ENCODE data around the gene GOPC. TPM values are rescaled to one million over a fixed set of nuclear protein-coding genes. Genes with fewer than 3 reads are reported as not detected.
"Not testable (repeated sequence)": the region's sequence is repeated elsewhere in the genome, so short reads cannot be mapped to it uniquely, and the experiment has no call there.

Gene GOPC
- total RNA-seq, 2 donors from 2014 or later, result 19.0 to 21.6 TPM

- Mint-ChIP-seq H3K36me3 (no peaks in the 10 kb centered on the region), H3K9me3 (no peaks in the 10 kb centered on the region), H3K4me1 (ENCODE audit: low read depth in 2 of 2) (peaks cover 0 to 2% of the 10 kb centered on the region in 2 donors), H3K27me3 (no peaks in the 10 kb centered on the region), H3K27ac (no peak overlapping the region), H3K4me3 (no peak overlapping the region)
- DNase-seq (ENCODE audit: low spot score) (no peak), ATAC-seq (no peak)
Measured at GRCh38 chr6:117531809-117532725, 70.2 kb downstream of the GOPC start.

DNA sequence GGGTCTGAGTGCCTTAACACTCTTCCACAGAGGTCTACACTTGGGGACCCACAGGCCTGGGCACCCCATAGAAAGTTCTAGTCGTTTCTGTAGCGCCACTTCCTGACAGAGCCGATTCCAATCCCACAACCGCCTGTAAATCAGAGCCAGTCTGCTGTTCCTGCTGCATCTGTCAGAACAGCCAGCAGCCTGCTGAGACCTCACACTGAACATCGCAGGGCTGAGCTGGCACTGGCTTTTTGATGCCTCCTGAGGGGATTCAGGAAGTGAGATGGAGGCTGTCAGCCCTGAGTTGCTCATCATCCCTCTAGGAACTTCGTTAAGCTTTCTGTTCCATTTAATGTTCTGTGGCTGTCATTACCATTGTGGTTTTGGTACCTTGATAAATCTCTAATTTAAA is 71.0 kb downstream of the GOPC start:
- DNase-seq (ENCODE audit: low spot score) (no peak), ATAC-seq (no peak)
- Mint-ChIP-seq H3K4me3 (no peak overlapping the region), H3K27me3 (no peaks in the 10 kb centered on the region), H3K27ac (no peak overlapping the region), H3K9me3 (no peaks in the 10 kb centered on the region), H3K4me1 (ENCODE audit: low read depth in 2 of 2) (peaks cover 0 to 2% of the 10 kb centered on the region in 2 donors), H3K36me3 (no peaks in the 10 kb centered on the region)

- no peaks in the 10 kb centered on the region for H3K9me3 Mint-ChIP-seq
- DNase-seq (ENCODE audit: low spot score) (no peak), ATAC-seq (no peak)
- H3K27me3 Mint-ChIP-seq, result no peaks in the 10 kb centered on the region
- no peaks in the 10 kb centered on the region for H3K36me3 Mint-ChIP-seq
- no peak overlapping the region for H3K4me3 Mint-ChIP-seq
- H3K27ac Mint-ChIP-seq, result no peak overlapping the region
- peaks cover 0 to 2% of the 10 kb centered on the region in 2 donors for H3K4me1 Mint-ChIP-seq (ENCODE audit: low read depth in 2 of 2)
Measured at GRCh38 chr6:117530467-117531242, 71.7 kb downstream of the GOPC start.

- no peaks in the 10 kb centered on the region for H3K27me3 Mint-ChIP-seq
- H3K9me3 Mint-ChIP-seq, result no peaks in the 10 kb centered on the region
- no peaks in the 10 kb centered on the region for H3K4me1 Mint-ChIP-seq (ENCODE audit: low read depth in 2 of 2)
- DNase-seq (ENCODE audit: low spot score) (no peak), ATAC-seq (no peak)
- H3K4me3 Mint-ChIP-seq, result no peak overlapping the region
- H3K27ac Mint-ChIP-seq, result no peak overlapping the region
- H3K36me3 Mint-ChIP-seq, result no peaks in the 10 kb centered on the region
Measured at GRCh38 chr6:117525607-117526006, 76.7 kb downstream of the GOPC start.

- DNase-seq (ENCODE audit: low spot score), result no peak
- Mint-ChIP-seq H3K9me3 (no peaks in the 10 kb centered on the region), H3K27ac (no peak overlapping the region), H3K27me3 (no peaks in the 10 kb centered on the region), H3K4me3 (no peak overlapping the region), H3K36me3 (no peaks in the 10 kb centered on the region), H3K4me1 (ENCODE audit: low read depth in 2 of 2) (peaks cover 0 to 9% of the 10 kb centered on the region in 2 donors)
- no peak for ATAC-seq
Measured at GRCh38 chr6:117521791-117522502, 80.4 kb downstream of the GOPC start.

DNA sequence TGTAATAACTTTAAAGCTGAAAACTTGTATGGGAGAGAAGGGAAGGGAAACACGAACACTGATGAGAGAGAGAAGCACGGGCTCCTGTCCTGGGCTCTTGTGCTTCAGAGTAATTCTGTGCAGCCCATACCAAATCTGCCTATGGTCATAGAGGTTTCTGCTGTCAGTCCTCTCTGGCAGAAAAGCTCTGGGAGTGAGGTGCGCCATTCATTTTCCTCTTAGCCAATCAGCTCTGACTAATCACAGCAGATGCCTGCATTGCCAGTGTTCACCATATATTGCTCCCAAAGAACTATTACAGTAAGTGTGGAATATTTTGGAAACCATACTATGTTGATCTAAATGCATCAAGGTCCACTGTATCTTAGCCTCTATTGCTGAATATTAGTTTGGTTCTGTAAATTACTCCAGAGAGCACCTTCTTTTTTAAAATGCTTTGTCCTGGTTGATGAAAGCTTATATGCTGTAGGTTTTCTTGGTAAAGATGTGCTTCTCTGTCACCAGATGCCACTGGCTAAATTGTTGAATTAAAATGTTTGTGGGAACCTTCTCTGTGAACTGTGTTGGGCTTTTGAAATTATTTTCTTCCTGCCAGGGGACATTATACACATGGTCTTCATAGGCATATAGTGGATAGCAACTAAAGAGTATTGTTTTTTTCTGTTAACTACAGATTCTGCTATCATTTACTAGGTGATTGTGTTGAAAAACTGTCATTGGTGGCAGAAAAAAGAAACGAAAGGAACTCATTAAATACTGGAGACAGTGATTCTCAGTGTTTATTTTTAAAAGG is 81.5 kb downstream of the GOPC start:
- no peak overlapping the region for H3K4me3 Mint-ChIP-seq
- no peak overlapping the region for H3K27ac Mint-ChIP-seq
- ATAC-seq (no peak), DNase-seq (ENCODE audit: low spot score) (no peak)
- H3K9me3 Mint-ChIP-seq, result no peaks in the 10 kb centered on the region
- no peaks in the 10 kb centered on the region for H3K36me3 Mint-ChIP-seq
- peaks cover 0 to 12% of the 10 kb centered on the region in 2 donors for H3K4me1 Mint-ChIP-seq (ENCODE audit: low read depth in 2 of 2)
- no peaks in the 10 kb centered on the region for H3K27me3 Mint-ChIP-seq

- Mint-ChIP-seq H3K4me1 (ENCODE audit: low read depth in 2 of 2) (peaks cover 0 to 12% of the 10 kb centered on the region in 2 donors), H3K4me3 (no peak overlapping the region), H3K27ac (no peak overlapping the region), H3K9me3 (no peaks in the 10 kb centered on the region), H3K36me3 (no peaks in the 10 kb centered on the region), H3K27me3 (no peaks in the 10 kb centered on the region)
- ATAC-seq, result no peak
- no peak for DNase-seq (ENCODE audit: low spot score)
Measured at GRCh38 chr6:117518870-117519269, 83.4 kb downstream of the GOPC start.

- not testable (repeated sequence) for H3K27ac Mint-ChIP-seq; H3K27me3 Mint-ChIP-seq; H3K4me3 Mint-ChIP-seq; ATAC-seq; H3K9me3 Mint-ChIP-seq; DNase-seq (ENCODE audit: low spot score); H3K36me3 Mint-ChIP-seq
- peaks cover 0 to 12% of the 10 kb centered on the region in 2 donors for H3K4me1 Mint-ChIP-seq (ENCODE audit: low read depth in 2 of 2)
Measured at GRCh38 chr6:117517995-117518394, 84.3 kb downstream of the GOPC start.

GRCh38 chr6:117515326-117515725 is 87.0 kb downstream of the GOPC start:
- Mint-ChIP-seq H3K4me3 (no peak overlapping the region), H3K27me3 (no peaks in the 10 kb centered on the region), H3K4me1 (ENCODE audit: low read depth in 2 of 2) (peaks cover 0 to 12% of the 10 kb centered on the region in 2 donors), H3K9me3 (no peaks in the 10 kb centered on the region), H3K27ac (no peak overlapping the region), H3K36me3 (no peaks in the 10 kb centered on the region)
- DNase-seq (ENCODE audit: low spot score) (no peak), ATAC-seq (no peak)

DNA sequence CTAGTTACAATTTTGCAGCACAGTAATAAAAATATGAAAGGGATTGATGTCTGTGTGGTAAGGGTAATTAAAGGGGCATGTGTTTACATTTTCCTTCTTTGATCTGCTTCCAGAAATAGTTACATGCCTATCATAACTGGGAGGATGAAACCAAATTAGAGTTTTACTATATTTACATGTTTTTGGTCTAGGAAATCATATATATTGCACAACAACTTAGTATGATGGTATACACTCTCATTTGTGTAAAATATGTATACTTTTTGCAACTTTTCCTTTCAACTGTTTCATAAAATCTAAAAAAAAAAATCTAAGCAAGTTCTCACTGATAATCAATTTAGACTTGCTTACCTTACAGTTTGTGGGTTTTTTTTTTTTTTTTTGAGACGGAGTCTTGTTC is 87.7 kb downstream of the GOPC start:
- no peaks in the 10 kb centered on the region for H3K9me3 Mint-ChIP-seq
- no peaks in the 10 kb centered on the region for H3K27me3 Mint-ChIP-seq
- ATAC-seq (no peak), DNase-seq (ENCODE audit: low spot score) (no peak)
- H3K4me1 Mint-ChIP-seq (ENCODE audit: low read depth in 2 of 2), result peaks cover 0 to 12% of the 10 kb centered on the region in 2 donors
- H3K36me3 Mint-ChIP-seq, result no peaks in the 10 kb centered on the region
- H3K4me3 Mint-ChIP-seq, result no peak overlapping the region
- no peak overlapping the region for H3K27ac Mint-ChIP-seq

GRCh38 chr6:117513778-117514365 is 88.4 kb downstream of the GOPC start:
- DNase-seq (ENCODE audit: low spot score) (no peak), ATAC-seq (no peak)
- H3K36me3 Mint-ChIP-seq, result no peaks in the 10 kb centered on the region
- no peaks in the 10 kb centered on the region for H3K9me3 Mint-ChIP-seq
- no peak overlapping the region for H3K4me3 Mint-ChIP-seq
- no peak overlapping the region for H3K27ac Mint-ChIP-seq
- H3K27me3 Mint-ChIP-seq, result no peaks in the 10 kb centered on the region
- H3K4me1 Mint-ChIP-seq (ENCODE audit: low read depth in 2 of 2), result peaks cover 0 to 12% of the 10 kb centered on the region in 2 donors

DNA sequence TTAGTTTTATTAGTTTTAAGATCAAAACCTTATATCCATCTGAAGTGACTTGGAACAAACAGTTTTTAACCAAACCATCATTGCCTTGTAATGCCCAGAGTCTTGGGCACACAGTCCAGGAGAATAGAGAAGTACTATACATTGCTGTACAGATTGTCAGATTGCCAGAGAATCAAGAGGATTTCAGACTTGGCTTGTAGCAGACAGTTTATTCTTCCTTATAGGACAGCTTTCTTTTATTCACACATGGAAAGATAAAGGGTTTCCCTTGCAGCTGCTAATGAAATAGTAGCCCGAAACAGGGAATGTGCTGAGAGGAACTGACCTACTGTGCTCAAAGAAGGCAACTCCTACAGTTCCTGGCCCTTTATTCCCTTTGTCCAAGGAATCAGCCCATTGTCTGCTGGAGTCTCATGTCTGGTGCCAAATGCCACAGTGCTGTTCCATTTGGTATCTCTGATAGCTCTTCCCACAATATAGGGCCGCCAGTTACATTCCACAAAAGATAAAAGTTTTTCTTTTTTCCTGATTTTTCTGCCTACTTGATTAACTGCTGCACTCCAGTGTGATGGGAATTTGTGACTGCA is 89.2 kb downstream of the GOPC start:
- Mint-ChIP-seq H3K27me3 (no peaks in the 10 kb centered on the region), H3K27ac (no peak overlapping the region), H3K4me1 (ENCODE audit: low read depth in 2 of 2) (peaks cover 0 to 8% of the 10 kb centered on the region in 2 donors), H3K36me3 (no peaks in the 10 kb centered on the region), H3K9me3 (no peaks in the 10 kb centered on the region), H3K4me3 (no peak overlapping the region)
- no peak for DNase-seq (ENCODE audit: low spot score)
- ATAC-seq, result no peak
